MCF 10A (cell line): ENCODE results near the gene KIRREL3. TPM values are rescaled to one million over a fixed set of nuclear protein-coding genes. Genes with fewer than 3 reads are reported as not detected.

Source experiments
- BruUV-seq: library from RNA; stranded (reverse); fragments of 400-500 nt; replicated peaks from 2 replicates; lab custom pipeline; 2021; lab: Mats Ljungman, UMichigan
- CTCF ChIA-PET: fragments of 300-600 bp; sonication (Branson Sonifier 250); formaldehyde crosslinking; extraction: SDS; loops from one replicate; lab custom pipeline; 2021; ENCODE audit warnings: antibody characterized with exemption, inconsistent platforms; lab: Yijun Ruan, JAX
- POLR2A ChIA-PET: fragments of 300-600, 350-650 bp; sonication (Branson Sonifier 250); formaldehyde crosslinking; extraction: SDS; loops from one replicate; lab custom pipeline; 2020; ENCODE audit warnings: antibody characterized with exemption, inconsistent platforms; lab: Yijun Ruan, JAX
- DNase-seq: peaks from one replicate; pipeline ENCODE4 v3.0.0-alpha.2; 2018; ENCODE audit not compliant: unreplicated experiment
- H3K27ac Mint-ChIP-seq: one replicate; pipeline ENCODE4 v1.8.0; 2022; ENCODE audit warnings: mild to moderate bottlenecking, low read depth, mixed read lengths; ENCODE audit not compliant: unreplicated experiment
- H3K27me3 Mint-ChIP-seq: one replicate; pipeline ENCODE4 v1.8.0; 2022; ENCODE audit warnings: mixed read lengths; ENCODE audit not compliant: insufficient read depth, unreplicated experiment
- H3K36me3 Mint-ChIP-seq: one replicate; pipeline ENCODE4 v1.8.0; 2022; ENCODE audit warnings: mild to moderate bottlenecking, moderate library complexity, mixed read lengths; ENCODE audit not compliant: insufficient read depth, unreplicated experiment
- H3K4me1 Mint-ChIP-seq: one replicate; pipeline ENCODE4 v1.8.0; 2022; ENCODE audit warnings: mixed read lengths; ENCODE audit not compliant: insufficient read depth, unreplicated experiment
- H3K4me3 Mint-ChIP-seq: one replicate; pipeline ENCODE4 v1.8.0; 2022; ENCODE audit warnings: mild to moderate bottlenecking, moderate library complexity, mixed read lengths; ENCODE audit not compliant: unreplicated experiment
- H3K9me3 Mint-ChIP-seq: one replicate; pipeline ENCODE4 v1.8.0; 2022; ENCODE audit warnings: mixed read lengths; ENCODE audit not compliant: unreplicated experiment
- intact Hi-C: fragments of 100-400 bp; cut with micrococcal nuclease; formaldehyde crosslinking; loops from 2 replicates; pipeline ENCODE4 v1.14.1; 2022
- total RNA-seq: library from RNA; stranded (reverse); gene quantifications from 2 replicates; pipeline ENCODE4 v1.2.3, GENCODE V29; 2022
- TF ChIP-seq, protein P1 (sequence below): fragments of 200-600 bp; IDR thresholded peaks from one replicate; pipeline ENCODE4 v1.8.0; 2022; ENCODE audit warnings: antibody characterized with exemption, mild to moderate bottlenecking; ENCODE audit not compliant: unreplicated experiment

The KIRREL3 gene
- total RNA-seq, 1 experiment from 2014 or later = not detected

GRCh38 chr11:126498281-126498680 is 502.3 kb downstream of the KIRREL3 start:
- TF ChIP-seq, protein P1, sequence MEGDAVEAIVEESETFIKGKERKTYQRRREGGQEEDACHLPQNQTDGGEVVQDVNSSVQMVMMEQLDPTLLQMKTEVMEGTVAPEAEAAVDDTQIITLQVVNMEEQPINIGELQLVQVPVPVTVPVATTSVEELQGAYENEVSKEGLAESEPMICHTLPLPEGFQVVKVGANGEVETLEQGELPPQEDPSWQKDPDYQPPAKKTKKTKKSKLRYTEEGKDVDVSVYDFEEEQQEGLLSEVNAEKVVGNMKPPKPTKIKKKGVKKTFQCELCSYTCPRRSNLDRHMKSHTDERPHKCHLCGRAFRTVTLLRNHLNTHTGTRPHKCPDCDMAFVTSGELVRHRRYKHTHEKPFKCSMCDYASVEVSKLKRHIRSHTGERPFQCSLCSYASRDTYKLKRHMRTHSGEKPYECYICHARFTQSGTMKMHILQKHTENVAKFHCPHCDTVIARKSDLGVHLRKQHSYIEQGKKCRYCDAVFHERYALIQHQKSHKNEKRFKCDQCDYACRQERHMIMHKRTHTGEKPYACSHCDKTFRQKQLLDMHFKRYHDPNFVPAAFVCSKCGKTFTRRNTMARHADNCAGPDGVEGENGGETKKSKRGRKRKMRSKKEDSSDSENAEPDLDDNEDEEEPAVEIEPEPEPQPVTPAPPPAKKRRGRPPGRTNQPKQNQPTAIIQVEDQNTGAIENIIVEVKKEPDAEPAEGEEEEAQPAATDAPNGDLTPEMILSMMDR = no peak
- Mint-ChIP-seq H3K27ac (no peak overlapping the region), H3K36me3 (no peaks in the 10 kb centered on the region), H3K27me3 (peaks cover 39% of the 10 kb centered on the region), H3K9me3 (no peaks in the 10 kb centered on the region), H3K4me3 (no peak overlapping the region), H3K4me1 (no peaks in the 10 kb centered on the region)
- no peak for DNase-seq
- BruUV-seq = no TSS peak
- intact Hi-C loops = no loop called here
- POLR2A ChIA-PET = no interaction called here
- CTCF ChIA-PET = interaction anchor here (1.1 kb wide), 1 partner anchor 187 kb away, joined by 3 read pairs; no protein-coding TSS in a partner anchor

- POLR2A ChIA-PET = no interaction called here
- H3K27ac Mint-ChIP-seq = no peak overlapping the region
- no peak for DNase-seq
- no peaks in the 10 kb centered on the region for H3K9me3 Mint-ChIP-seq
- H3K4me3 Mint-ChIP-seq = no peak overlapping the region
- no peaks in the 10 kb centered on the region for H3K36me3 Mint-ChIP-seq
- TF ChIP-seq, protein P1 = no peak
- CTCF ChIA-PET = interaction anchor here (0.6 to 1.8 kb wide), 3 partner anchors 17 to 186 kb away, joined by 3 to 6 read pairs (median 3); no protein-coding TSS in a partner anchor
- BruUV-seq = no TSS peak
- peaks cover 33% of the 10 kb centered on the region for H3K27me3 Mint-ChIP-seq
- intact Hi-C loops = no loop called here
- H3K4me1 Mint-ChIP-seq = no peaks in the 10 kb centered on the region
Measured at GRCh38 chr11:126497581-126498122, 502.9 kb downstream of the KIRREL3 start.

- no TSS peak for BruUV-seq
- POLR2A ChIA-PET = no interaction called here
- Mint-ChIP-seq H3K27ac (no peak overlapping the region), H3K4me3 (no peak overlapping the region), H3K36me3 (no peaks in the 10 kb centered on the region), H3K4me1 (no peaks in the 10 kb centered on the region), H3K27me3 (peaks cover 25% of the 10 kb centered on the region), H3K9me3 (no peaks in the 10 kb centered on the region)
- TF ChIP-seq, protein P1 = no peak
- no peak for DNase-seq
- intact Hi-C loops = no loop called here
- CTCF ChIA-PET = interaction anchor here (0.5 to 1.8 kb wide), 3 partner anchors 16 to 512 kb away, joined by 3 to 6 read pairs (median 4); no protein-coding TSS in a partner anchor
Measured at GRCh38 chr11:126496576-126497337, 503.8 kb downstream of the KIRREL3 start.
